Epithelial cell of esophagus (primary cell): Measurements from ENCODE around the gene CMTM4.
"Not testable (repeated sequence)": the region's sequence is repeated elsewhere in the genome, so short reads cannot be mapped to it uniquely, and the experiment has no call there.

Experiments used
- DNase-seq: peaks from one replicate; pipeline ENCODE4 v3.0.0; 2010; ENCODE audit warnings: low read depth
- H3K4me3 ChIP-seq: 2 replicates; pipeline ENCODE4 v1.5.1; 2011; ENCODE audit warnings: mild to moderate bottlenecking, low read length, control low read depth
- CTCF ChIP-seq: IDR thresholded peaks from 2 replicates; pipeline ENCODE4 v1.5.1; 2011; ENCODE audit warnings: low read depth, mild to moderate bottlenecking, low read length, control low read depth, inconsistent platforms; ENCODE audit not compliant: insufficient read depth; ENCODE audit errors: missing control alignments

The CMTM4 gene

GRCh38 chr16:66616592-66616991 lies 80.0 kb downstream of the CMTM4 start:
- H3K4me3 ChIP-seq, result no peak overlapping the region
- DNase-seq, result no peak
- no peak for TF ChIP-seq CTCF

- no peak for TF ChIP-seq CTCF
- no peak for DNase-seq
These were observed 80.4 kb downstream of the CMTM4 start for GRCh38 chr16:66616169-66616568.

GRCh38 chr16:66614161-66614802 lies 82.3 kb downstream of the CMTM4 start:
- DNase-seq, result no peak
- no peak overlapping the region for H3K4me3 ChIP-seq

More at GRCh38 chr16:66616169-66616568, 80.4 kb downstream of the CMTM4 start:
- H3K4me3 ChIP-seq, result no peak overlapping the region

GRCh38 chr16:66612422-66612821 lies 84.1 kb downstream of the CMTM4 start:
- DNase-seq, result no peak
- no peak overlapping the region for H3K4me3 ChIP-seq
- TF ChIP-seq CTCF, result no peak

More at GRCh38 chr16:66614161-66614802, 82.3 kb downstream of the CMTM4 start:
- no peak for TF ChIP-seq CTCF

GRCh38 chr16:66611911-66612310 lies 84.6 kb downstream of the CMTM4 start:
- not testable (repeated sequence) for DNase-seq, H3K4me3 ChIP-seq

GRCh38 chr16:66610111-66610820 lies 86.3 kb downstream of the CMTM4 start:
- H3K4me3 ChIP-seq, result no peak overlapping the region
- TF ChIP-seq CTCF, result no peak
- no peak for DNase-seq

GRCh38 chr16:66609139-66609510 lies 87.4 kb downstream of the CMTM4 start:
- no peak overlapping the region for H3K4me3 ChIP-seq
- TF ChIP-seq CTCF, result no peak
- DNase-seq, result no peak
